NCI-H2107 treated with DMSO at 0.1 percent for 48 hours (cell line): ENCODE measurements around the gene CHD5.
"Not testable (repeated sequence)": the region's sequence is repeated elsewhere in the genome, so short reads cannot be mapped to it uniquely, and the experiment has no call there.

Experiments
- DNase-seq: peaks from one replicate; lab custom pipeline; 2025; ENCODE audit not compliant: unreplicated experiment; lab: John Stamatoyannopoulos, UW

CHD5 gene

GRCh38 chr1:6087377-6087772 is 92.7 kb downstream of the CHD5 start:
- DNase-seq: no peak

DNA sequence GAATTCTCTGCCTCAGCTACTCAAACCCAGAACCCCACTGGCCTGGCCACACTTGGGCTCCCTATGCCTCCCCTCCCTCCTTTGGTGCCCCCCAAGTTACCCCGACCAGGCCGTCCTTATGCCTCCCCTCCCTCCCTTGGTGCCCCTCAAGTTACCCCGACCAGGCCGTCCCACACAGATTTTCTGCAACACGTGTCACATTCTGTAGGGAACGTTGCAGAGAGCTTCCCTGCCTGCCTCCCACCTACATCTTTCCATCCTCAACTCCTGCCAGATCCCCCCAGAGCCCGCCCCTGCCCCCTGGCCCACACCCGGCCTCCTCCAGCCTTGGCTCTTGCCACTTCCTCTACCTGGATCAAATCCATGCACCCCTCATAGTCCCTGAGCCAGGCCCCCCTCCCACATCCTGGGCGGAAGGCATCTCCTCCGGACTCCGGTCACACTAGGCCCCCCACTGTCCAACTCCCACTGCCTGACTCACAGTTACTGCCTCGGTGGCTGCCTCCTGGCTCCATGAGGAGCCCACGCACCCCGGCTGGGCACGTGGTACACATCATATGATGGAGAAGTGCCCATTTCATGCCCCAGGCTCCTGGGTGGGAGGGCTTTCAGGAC is 93.3 kb downstream of the CHD5 start:
- no peak for DNase-seq

DNA sequence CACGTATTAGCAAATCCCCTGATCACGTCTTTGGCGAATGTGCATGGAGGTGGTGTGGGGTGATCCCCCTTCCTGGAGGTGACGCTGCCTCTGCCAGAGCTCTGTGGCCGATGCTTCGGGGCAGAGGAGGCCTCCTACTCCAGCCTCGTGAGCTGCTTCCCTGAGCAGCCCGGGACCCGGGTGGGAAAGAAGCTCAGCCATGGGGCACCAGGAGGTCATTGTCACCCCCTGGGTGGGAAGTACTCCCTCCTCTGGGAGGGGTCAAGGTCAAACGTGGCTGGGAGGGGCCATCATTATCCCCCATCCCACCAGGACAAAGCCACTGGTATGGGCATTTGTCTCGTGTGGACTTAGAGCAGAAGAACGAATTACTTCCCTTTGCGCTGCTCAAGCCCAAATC is 93.8 kb downstream of the CHD5 start:
- no peak for DNase-seq

GRCh38 chr1:6085666-6086065 is 94.5 kb downstream of the CHD5 start:
- DNase-seq: no peak

DNA sequence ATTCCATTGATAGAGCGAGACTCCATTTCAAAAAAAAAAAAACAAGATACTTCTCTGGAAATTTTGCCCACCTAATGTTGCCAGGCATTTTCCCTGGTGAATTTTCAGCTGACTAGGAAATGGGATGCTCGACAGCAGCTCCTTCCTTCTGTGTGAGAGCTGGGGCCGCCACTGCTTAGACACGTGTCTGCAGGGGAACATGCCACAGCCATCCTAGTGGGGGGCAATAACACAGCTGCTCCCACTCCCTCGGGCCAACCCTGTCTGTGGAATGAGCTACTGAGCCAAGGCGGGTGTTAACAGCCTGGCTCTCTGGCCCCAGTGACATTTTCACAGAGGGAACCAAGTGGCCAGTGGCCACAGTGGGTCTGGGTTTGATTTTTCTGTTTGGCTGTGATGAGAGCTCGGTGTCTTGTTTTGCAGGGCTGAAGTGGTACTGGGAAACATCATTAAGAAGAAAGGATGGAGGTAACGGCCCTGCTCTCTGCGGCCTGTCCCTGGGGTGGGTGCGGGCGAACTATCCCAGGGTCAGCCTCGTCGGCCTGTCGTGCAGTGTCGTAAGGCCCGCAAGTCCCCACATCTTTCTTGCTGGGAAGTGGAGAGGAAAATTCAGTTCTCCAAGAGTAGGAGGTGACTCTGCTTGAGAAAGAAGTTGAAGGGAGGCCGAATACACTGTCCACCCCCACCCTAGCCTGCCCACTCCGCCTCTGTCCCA is 95.2 kb downstream of the CHD5 start:
- no peak for DNase-seq

DNA sequence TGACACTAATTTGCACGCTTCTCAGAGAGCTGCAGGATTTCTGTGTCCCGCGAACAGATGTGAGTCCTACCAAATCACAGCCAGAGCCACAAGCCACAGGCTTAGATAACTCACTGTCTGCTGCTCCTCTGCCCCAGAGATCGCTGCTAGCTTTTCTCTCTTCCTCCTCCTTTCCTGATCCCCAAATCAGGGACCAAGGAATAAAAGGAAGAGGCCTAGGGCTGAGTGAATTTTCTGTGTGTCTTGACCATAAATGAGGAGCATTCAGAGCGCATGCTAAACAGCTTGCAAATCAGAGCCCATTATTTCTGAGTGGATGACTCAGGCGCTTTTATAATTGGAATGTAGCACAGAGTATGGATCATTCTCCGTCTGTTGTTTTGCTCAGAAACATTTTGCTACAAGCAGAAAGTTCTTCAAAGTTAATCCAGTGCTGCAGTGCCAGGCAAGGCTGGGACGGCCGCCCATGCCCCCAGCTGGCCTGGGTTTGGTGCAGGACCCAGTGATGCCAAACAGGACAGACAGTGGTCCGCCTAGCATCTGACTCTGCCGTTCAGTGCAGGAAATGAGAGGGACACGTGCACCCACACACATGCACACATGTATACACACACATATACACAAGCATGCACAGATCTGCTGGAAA is 96.2 kb downstream of the CHD5 start:
- DNase-seq: no peak

DNA sequence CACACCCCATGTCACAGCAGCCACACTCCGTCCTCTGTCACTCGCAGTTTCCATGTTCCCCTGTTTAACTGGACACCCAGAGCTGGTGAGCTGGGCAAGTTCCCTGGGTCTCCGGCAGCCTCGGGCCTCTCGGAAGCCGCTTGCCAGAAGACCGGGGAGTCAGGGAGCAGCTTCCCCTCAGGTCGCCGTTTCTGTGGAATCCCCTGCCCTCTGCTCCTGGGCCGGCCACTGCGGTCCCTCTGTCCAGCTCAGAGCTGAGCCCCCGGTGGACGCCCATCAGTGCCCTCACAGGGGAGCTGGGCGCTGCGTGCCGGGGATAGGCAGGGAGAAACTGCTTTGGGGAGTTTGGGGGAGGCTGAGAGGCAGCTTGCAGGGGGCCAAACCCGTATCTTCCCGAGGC is 96.7 kb downstream of the CHD5 start:
- DNase-seq: no peak

DNA sequence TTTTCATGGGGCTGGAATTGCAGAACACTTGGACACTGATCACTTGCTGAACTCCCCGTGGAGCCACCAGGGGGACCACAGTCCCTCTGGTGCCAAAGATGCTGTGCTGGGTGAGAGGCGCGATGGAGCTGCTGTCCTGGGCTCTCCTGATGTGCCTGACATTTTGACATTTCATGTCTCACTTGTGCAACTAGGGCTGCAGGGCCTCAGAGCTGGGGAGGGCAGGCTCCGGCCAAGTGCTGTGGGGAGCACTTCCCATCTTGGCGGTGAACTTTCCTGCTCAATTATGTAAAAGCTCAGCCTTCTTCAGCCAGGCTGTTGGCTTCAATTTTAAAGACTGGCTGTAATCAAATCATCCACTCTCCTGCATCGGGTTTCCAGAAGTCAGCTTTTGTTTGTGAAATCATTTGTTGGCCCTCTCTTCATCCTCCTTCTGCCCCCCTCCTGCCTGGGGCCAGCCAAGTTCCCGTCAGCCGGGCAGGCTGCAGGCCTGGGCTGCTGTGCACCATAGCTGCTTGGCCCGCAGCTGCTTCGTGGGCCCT is 97.6 kb downstream of the CHD5 start:
- no peak for DNase-seq

GRCh38 chr1:6081901-6082300 is 98.2 kb downstream of the CHD5 start:
- no peak for DNase-seq

- DNase-seq: no peak
Observed at GRCh38 chr1:6080469-6080868, 99.7 kb downstream of the CHD5 start.

GRCh38 chr1:6077919-6078318 is 102.2 kb downstream of the CHD5 start:
- DNase-seq: no peak

DNA sequence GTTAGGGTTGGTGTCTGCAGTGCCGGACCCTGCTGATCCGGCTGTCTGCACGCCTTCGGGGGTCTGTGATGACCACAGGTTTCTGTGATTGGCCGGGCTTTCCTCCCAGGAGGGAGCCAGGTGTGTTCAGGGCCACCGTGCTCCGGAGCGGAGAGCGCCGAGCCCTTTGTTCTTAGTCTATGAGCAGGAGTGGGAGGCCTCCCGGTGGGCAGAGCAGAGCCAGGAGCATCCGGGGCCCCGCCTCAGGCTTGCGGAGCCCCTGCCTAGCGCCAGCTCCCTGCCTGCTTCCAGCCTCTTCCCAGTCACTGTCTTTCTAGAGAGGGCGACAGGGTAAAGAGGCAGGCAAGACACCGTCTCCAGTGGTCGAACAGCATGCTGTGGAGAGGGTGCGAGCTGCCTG is 102.6 kb downstream of the CHD5 start:
- DNase-seq: no peak

DNA sequence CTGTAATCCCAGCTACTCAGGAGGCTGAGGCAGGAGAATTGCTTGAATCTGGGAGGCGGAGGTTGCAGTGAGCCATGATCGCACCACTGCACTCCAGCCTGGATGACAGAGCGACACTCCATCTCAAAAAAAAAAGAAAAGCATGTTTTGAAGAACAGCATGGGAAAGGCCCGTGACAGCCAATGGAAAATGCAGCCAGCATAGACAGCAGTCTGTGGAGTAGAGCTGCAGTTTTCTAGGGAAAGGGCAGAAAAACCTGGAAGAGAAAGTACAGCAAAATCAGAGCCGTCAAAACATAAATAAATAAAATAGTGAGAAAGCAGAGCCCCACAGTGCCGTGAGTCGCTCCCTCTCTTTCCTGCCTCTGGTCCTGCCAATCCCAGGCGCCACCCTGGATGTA is 103.1 kb downstream of the CHD5 start:
- not testable (repeated sequence) for DNase-seq

GRCh38 chr1:6075748-6076147 is 104.4 kb downstream of the CHD5 start:
- DNase-seq: no peak

DNA sequence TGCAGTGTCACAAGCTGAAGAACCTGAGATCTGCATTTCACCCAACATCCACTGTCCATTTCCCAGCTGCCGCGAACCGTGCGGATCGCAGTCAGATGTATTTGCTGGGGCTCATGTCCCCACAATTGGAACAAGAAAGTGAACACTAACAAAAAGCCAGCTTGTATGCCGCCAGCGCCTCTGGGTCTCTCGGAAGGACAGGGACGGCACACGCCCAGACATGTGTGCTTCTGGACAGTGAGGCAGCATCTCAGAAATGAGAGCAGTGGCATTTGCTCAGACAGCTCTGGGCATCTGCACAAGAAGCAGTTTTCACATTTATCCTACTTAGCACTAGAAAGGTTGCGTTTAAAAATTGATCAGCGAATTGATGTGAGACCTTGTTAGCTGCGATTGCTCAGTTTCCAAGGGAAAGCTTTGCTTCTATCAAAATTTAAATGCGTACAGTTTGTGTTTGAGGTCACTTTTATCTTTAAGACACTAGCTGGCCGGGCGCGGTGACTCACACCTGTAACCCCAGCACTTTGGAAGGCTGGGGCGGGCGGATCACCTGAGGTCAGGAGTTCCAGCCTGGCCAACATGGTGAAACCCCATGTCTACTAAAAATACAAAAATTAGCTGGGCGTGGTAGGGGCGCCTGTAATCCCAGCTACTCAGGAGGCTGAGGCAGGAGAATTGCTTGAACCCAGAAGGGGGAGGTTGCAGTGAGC is 105.8 kb downstream of the CHD5 start:
- DNase-seq: no peak

DNA sequence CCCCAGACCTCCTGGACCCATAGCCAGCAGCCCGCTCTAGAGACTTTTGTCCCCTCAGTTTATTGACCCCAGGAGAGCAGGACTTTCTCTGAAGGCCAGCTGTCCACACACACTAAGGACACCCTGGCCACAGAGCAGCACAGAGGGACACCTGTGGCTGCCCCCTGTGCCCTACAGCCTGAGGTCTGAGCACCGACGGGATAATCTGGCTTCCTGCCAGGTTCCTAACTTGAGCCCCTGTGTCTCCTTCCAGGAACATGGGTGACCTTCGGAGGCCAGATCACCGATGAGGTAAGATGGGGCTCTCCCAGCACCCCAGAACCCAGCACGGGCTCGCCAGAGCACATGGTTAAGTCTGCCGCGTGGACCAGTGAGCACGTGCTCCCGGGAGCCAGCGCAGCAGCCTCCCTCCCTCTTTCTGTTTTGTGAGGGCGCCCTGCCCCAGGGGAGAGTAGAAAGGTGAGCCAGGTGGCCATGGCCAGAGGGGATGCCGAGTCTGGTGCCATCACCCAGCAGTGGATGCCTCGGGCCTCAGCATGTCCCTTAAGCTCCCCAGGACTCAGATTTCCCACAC is 106.6 kb downstream of the CHD5 start:
- DNase-seq: no peak

GRCh38 chr1:6072774-6073479 is 107.2 kb downstream of the CHD5 start:
- DNase-seq: no peak

DNA sequence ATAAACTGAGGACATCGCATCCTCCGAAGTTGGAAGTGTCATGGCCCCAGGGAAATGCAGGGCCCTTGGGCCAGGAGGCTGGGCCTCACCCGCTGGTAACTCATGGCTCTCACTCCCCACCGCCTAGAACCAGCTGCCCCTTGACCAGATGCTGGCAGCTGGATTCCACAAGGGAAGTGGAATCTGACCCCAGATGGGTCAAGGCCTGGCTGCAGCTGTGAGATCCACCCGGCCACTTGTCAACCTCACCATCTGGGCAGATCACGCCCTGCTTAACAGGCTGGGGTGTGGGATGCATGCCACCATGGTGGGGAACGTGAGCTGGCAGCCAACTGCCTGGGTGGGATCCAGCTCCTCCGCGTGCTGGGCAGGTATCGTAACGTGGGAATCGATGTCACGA is 108.9 kb downstream of the CHD5 start:
- DNase-seq: no peak

DNA sequence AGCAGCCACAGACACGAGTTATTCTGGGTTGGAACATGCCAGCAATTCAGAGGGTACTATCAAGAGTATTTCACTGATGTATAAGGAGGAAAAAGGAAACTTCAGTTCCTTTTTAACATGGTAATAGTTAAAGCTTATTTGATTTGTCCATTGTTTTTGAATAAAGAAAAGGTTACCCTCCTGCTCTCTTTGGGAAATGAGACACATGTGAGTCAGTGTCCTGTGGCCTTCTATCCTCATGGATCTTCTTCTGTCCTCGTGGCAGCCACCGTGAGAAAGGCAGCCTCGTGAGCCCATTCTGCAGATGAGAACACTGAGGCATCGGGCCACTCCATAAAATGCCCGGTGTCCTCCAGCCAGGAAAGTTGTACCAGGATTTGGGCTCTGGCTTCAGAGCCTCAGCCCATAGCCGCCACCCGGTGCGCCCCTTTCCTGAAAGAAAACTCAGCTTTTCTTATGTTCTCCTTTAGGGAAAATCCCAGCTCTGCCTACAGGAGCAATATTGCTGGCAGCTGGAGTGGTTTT is 109.6 kb downstream of the CHD5 start:
- no peak for DNase-seq

- DNase-seq: no peak
Observed at GRCh38 chr1:6069573-6069972, 110.5 kb downstream of the CHD5 start.
